ENCODE results near the gene VPS54. TPM values are rescaled to one million over a fixed set of nuclear protein-coding genes. Genes with fewer than 3 reads are reported as not detected.

VPS54 gene
- total RNA-seq, 1 experiment from 2014 or later = 14.6 TPM

DNA sequence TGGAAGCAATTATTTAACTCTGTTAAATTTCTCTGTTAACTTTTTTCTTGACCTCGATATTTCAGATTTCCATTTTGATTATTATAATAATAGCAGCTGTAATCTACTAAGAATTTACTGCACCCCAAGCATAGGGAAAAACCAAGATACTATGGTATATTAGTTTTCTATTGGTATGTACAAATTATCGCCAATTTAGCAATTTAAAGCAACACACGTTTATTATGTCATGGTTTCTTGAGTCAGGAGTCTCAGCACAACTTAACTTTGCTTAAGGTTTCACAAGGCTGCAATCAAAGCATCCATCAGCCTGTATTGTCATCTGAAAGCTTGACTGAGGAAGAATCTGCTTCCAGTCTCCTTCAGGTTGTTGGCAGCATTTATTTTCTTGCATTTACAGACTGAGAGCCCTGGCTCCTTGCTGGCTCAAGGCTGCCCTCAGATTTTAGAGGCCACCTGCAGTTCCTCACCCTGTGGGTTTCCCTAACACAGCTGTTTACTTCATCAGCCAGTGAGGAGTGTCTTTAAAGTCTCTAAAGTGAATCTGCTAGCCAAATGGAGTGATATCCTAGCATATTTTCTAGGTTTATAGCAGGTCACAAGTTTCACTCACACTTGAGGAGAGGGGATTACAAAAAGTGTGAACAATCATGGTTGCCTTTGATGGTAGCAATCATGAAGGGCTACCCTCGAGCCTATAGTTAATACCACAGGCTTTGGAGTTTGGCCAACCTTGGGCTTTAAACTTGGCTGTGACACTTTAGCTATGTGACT, 4.4 kb upstream of the VPS54 start:
- Mint-ChIP-seq H3K36me3 (no peaks in the 10 kb centered on the region), H3K27me3 (ENCODE audit: low read depth) (no peaks in the 10 kb centered on the region), H3K27ac (0 out of 2 replicates have a peak overlapping the region, but pooled peaks have one; percentile 60), H3K4me1 (peaks cover 24% of the 10 kb centered on the region), H3K9me3 (no peaks in the 10 kb centered on the region), H3K4me3 (no peak overlapping the region)
- ChIA-PET CTCF (interaction anchor here (0.6 to 1.0 kb wide), 2 partner anchors 47 to 464 kb away, joined by 3 read pairs; no protein-coding TSS in a partner anchor), POLR2A (no interaction called here)
- DNase-seq (ENCODE audit: low spot score) (peak; percentile 24), ATAC-seq (peak; percentile 38; the same call in 1 of the 2 replicates)
- TF ChIP-seq ZNF263 (CRISPR knock-in tag; IDR thresholded peaks at IDR 0.05; ENCODE audit: low read depth) = no peak
- TF ChIP-seq, protein P1, sequence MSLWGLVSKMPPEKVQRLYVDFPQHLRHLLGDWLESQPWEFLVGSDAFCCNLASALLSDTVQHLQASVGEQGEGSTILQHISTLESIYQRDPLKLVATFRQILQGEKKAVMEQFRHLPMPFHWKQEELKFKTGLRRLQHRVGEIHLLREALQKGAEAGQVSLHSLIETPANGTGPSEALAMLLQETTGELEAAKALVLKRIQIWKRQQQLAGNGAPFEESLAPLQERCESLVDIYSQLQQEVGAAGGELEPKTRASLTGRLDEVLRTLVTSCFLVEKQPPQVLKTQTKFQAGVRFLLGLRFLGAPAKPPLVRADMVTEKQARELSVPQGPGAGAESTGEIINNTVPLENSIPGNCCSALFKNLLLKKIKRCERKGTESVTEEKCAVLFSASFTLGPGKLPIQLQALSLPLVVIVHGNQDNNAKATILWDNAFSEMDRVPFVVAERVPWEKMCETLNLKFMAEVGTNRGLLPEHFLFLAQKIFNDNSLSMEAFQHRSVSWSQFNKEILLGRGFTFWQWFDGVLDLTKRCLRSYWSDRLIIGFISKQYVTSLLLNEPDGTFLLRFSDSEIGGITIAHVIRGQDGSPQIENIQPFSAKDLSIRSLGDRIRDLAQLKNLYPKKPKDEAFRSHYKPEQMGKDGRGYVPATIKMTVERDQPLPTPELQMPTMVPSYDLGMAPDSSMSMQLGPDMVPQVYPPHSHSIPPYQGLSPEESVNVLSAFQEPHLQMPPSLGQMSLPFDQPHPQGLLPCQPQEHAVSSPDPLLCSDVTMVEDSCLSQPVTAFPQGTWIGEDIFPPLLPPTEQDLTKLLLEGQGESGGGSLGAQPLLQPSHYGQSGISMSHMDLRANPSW (CRISPR knock-in tag; conservative IDR thresholded peaks at IDR 0.05; ENCODE audit: low read depth) = no peak
- TF ChIP-seq, protein P2, sequence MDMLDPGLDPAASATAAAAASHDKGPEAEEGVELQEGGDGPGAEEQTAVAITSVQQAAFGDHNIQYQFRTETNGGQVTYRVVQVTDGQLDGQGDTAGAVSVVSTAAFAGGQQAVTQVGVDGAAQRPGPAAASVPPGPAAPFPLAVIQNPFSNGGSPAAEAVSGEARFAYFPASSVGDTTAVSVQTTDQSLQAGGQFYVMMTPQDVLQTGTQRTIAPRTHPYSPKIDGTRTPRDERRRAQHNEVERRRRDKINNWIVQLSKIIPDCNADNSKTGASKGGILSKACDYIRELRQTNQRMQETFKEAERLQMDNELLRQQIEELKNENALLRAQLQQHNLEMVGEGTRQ (CRISPR knock-in tag; IDR thresholded peaks at IDR 0.05) = no peak
- TF ChIP-seq, protein P3, sequence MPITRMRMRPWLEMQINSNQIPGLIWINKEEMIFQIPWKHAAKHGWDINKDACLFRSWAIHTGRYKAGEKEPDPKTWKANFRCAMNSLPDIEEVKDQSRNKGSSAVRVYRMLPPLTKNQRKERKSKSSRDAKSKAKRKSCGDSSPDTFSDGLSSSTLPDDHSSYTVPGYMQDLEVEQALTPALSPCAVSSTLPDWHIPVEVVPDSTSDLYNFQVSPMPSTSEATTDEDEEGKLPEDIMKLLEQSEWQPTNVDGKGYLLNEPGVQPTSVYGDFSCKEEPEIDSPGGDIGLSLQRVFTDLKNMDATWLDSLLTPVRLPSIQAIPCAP (CRISPR knock-in tag; IDR thresholded peaks at IDR 0.05) = no peak
- TF ChIP-seq, protein P4, sequence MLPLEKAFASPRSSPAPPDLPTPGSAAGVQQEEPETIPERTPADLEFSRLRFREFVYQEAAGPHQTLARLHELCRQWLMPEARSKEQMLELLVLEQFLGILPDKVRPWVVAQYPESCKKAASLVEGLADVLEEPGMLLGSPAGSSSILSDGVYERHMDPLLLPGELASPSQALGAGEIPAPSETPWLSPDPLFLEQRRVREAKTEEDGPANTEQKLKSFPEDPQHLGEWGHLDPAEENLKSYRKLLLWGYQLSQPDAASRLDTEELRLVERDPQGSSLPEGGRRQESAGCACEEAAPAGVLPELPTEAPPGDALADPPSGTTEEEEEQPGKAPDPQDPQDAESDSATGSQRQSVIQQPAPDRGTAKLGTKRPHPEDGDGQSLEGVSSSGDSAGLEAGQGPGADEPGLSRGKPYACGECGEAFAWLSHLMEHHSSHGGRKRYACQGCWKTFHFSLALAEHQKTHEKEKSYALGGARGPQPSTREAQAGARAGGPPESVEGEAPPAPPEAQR (CRISPR knock-in tag; IDR thresholded peaks at IDR 0.05) = no peak

DNA sequence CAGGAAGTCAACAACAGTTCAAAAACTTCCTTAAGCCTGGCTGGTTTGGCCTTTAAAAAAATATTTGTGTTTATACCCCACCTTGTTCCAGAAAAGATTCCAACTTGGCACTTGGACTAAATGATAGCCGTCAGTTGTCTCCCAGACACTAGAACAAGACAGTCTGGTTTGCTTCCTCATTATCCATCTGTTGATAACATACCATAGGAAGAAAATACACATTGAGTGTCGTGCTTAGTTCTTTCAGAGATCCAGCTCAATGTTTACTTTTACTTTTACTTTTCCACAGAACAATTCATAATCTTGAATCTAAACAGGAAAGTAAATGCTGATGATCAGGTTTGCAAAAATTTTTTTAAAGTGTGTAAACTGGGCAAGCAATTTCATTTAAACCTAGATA, 2.4 kb upstream of the VPS54 start:
- POLR2A ChIA-PET = no interaction called here
- no peaks in the 10 kb centered on the region for H3K27me3 Mint-ChIP-seq (ENCODE audit: low read depth)
- no peak for ATAC-seq

More for the DNA sequence above, 2.4 kb upstream of the VPS54 start:
- Mint-ChIP-seq H3K4me1 (peaks cover 21% of the 10 kb centered on the region), H3K9me3 (no peaks in the 10 kb centered on the region), H3K4me3 (no peak overlapping the region), H3K36me3 (no peaks in the 10 kb centered on the region), H3K27ac (peak overlapping the region; percentile 53; the same call in 1 of the 2 replicates)
- DNase-seq (ENCODE audit: low spot score) = no peak
- TF ChIP-seq, protein P5, sequence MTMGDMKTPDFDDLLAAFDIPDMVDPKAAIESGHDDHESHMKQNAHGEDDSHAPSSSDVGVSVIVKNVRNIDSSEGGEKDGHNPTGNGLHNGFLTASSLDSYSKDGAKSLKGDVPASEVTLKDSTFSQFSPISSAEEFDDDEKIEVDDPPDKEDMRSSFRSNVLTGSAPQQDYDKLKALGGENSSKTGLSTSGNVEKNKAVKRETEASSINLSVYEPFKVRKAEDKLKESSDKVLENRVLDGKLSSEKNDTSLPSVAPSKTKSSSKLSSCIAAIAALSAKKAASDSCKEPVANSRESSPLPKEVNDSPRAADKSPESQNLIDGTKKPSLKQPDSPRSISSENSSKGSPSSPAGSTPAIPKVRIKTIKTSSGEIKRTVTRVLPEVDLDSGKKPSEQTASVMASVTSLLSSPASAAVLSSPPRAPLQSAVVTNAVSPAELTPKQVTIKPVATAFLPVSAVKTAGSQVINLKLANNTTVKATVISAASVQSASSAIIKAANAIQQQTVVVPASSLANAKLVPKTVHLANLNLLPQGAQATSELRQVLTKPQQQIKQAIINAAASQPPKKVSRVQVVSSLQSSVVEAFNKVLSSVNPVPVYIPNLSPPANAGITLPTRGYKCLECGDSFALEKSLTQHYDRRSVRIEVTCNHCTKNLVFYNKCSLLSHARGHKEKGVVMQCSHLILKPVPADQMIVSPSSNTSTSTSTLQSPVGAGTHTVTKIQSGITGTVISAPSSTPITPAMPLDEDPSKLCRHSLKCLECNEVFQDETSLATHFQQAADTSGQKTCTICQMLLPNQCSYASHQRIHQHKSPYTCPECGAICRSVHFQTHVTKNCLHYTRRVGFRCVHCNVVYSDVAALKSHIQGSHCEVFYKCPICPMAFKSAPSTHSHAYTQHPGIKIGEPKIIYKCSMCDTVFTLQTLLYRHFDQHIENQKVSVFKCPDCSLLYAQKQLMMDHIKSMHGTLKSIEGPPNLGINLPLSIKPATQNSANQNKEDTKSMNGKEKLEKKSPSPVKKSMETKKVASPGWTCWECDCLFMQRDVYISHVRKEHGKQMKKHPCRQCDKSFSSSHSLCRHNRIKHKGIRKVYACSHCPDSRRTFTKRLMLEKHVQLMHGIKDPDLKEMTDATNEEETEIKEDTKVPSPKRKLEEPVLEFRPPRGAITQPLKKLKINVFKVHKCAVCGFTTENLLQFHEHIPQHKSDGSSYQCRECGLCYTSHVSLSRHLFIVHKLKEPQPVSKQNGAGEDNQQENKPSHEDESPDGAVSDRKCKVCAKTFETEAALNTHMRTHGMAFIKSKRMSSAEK (CRISPR knock-in tag; IDR thresholded peaks at IDR 0.05; ENCODE audit: borderline replicate concordance) = no peak
- TF ChIP-seq ZNF423 (CRISPR knock-in tag; IDR thresholded peaks at IDR 0.05) (no peak), ZNF396 (CRISPR knock-in tag; IDR thresholded peaks at IDR 0.05; ENCODE audit: borderline replicate concordance) (no peak)
- CTCF ChIA-PET = no interaction called here

Measured in WTC11 (cell line).